Chondrocyte (in vitro differentiated cells): Measurements from ENCODE around the gene SPAG6. TPM values are rescaled to one million over a fixed set of nuclear protein-coding genes. Genes with fewer than 3 reads are reported as not detected.

Experiments used
- DNase-seq: peaks from one replicate; pipeline ENCODE4 v3.0.0; 2021; ENCODE audit warnings: mixed read lengths, low spot score
- H3K27ac Mint-ChIP-seq: one replicate; pipeline ENCODE4 v1.8.0; 2021; ENCODE audit warnings: mild to moderate bottlenecking, moderate library complexity, mixed read lengths; ENCODE audit not compliant: unreplicated experiment
- H3K27me3 Mint-ChIP-seq: 2 replicates; pipeline ENCODE4 v1.8.0; 2021; ENCODE audit warnings: low read depth, mixed read lengths
- H3K36me3 Mint-ChIP-seq: 2 replicates; pipeline ENCODE4 v1.8.0; 2021; ENCODE audit warnings: low read depth, mixed read lengths
- H3K4me1 Mint-ChIP-seq: 2 replicates; pipeline ENCODE4 v1.8.0; 2021; ENCODE audit warnings: low read depth, mild to moderate bottlenecking, mixed read lengths
- H3K4me3 Mint-ChIP-seq: one replicate; pipeline ENCODE4 v1.8.0; 2021; ENCODE audit warnings: mild to moderate bottlenecking, moderate library complexity, mixed read lengths; ENCODE audit not compliant: unreplicated experiment
- H3K9me3 Mint-ChIP-seq: 2 replicates; pipeline ENCODE4 v1.8.0; 2021; ENCODE audit warnings: low read depth, mixed read lengths
- CTCF ChIP-seq: fragments of 200-600 bp; sonication (generic); IDR thresholded peaks from 2 replicates; pipeline ENCODE4 v1.5.0; 2021; ENCODE audit warnings: antibody characterized with exemption, mild to moderate bottlenecking, moderate library complexity
- total RNA-seq: library from RNA; stranded (reverse); gene quantifications from 3 replicates; pipeline ENCODE4 v1.2.1, GENCODE V29; 2021

SPAG6 gene
- total RNA-seq, 1 donor from 2014 or later: not detected

GRCh38 chr10:22442063-22442462, 96.8 kb downstream of the SPAG6 start:
- no peak for DNase-seq
- Mint-ChIP-seq H3K9me3 (no peaks in the 10 kb centered on the region), H3K27ac (no peak overlapping the region), H3K4me1 (peaks cover 36% of the 10 kb centered on the region), H3K4me3 (no peak overlapping the region), H3K36me3 (no peaks in the 10 kb centered on the region), H3K27me3 (no peaks in the 10 kb centered on the region)
- TF ChIP-seq CTCF: no peak

- no peak for DNase-seq
- no peaks in the 10 kb centered on the region for H3K9me3 Mint-ChIP-seq
- H3K27ac Mint-ChIP-seq: no peak overlapping the region
- TF ChIP-seq CTCF: no peak
- no peaks in the 10 kb centered on the region for H3K27me3 Mint-ChIP-seq
- no peaks in the 10 kb centered on the region for H3K36me3 Mint-ChIP-seq
- H3K4me1 Mint-ChIP-seq: peaks cover 36% of the 10 kb centered on the region
- H3K4me3 Mint-ChIP-seq: no peak overlapping the region
Observed at GRCh38 chr10:22442468-22442867, 97.2 kb downstream of the SPAG6 start.

GRCh38 chr10:22443175-22443901, 98.0 kb downstream of the SPAG6 start:
- H3K27ac Mint-ChIP-seq: no peak overlapping the region
- H3K4me3 Mint-ChIP-seq: no peak overlapping the region
- H3K4me1 Mint-ChIP-seq: peaks cover 27% of the 10 kb centered on the region
- no peak for DNase-seq
- no peak for TF ChIP-seq CTCF
- no peaks in the 10 kb centered on the region for H3K27me3 Mint-ChIP-seq
- H3K9me3 Mint-ChIP-seq: no peaks in the 10 kb centered on the region
- H3K36me3 Mint-ChIP-seq: no peaks in the 10 kb centered on the region

- no peak for DNase-seq
- no peak for TF ChIP-seq CTCF
- H3K36me3 Mint-ChIP-seq: no peaks in the 10 kb centered on the region
- H3K27me3 Mint-ChIP-seq: no peaks in the 10 kb centered on the region
- H3K27ac Mint-ChIP-seq: no peak overlapping the region
- H3K4me3 Mint-ChIP-seq: no peak overlapping the region
- no peaks in the 10 kb centered on the region for H3K9me3 Mint-ChIP-seq
- peaks cover 22% of the 10 kb centered on the region for H3K4me1 Mint-ChIP-seq
Observed at GRCh38 chr10:22444219-22444788, 99.0 kb downstream of the SPAG6 start.

- DNase-seq: no peak
- H3K4me1 Mint-ChIP-seq: peaks cover 22% of the 10 kb centered on the region
- H3K27ac Mint-ChIP-seq: no peak overlapping the region
- TF ChIP-seq CTCF: no peak
- H3K27me3 Mint-ChIP-seq: no peaks in the 10 kb centered on the region
- peaks cover 3% of the 10 kb centered on the region for H3K9me3 Mint-ChIP-seq
- H3K4me3 Mint-ChIP-seq: no peak overlapping the region
- H3K36me3 Mint-ChIP-seq: no peaks in the 10 kb centered on the region
Observed at GRCh38 chr10:22445495-22445894, 100.2 kb downstream of the SPAG6 start.
